ES-I3 (cell line): Measurements from ENCODE around the gene CAPN7.

Experiments used
- H3K36me3 ChIP-seq: 2 replicates; pipeline ENCODE4 v1.6.1; 2013; ENCODE audit warnings: mild to moderate bottlenecking, low read length, control low read depth, moderate library complexity; ENCODE audit not compliant: insufficient read depth
- H3K4me1 ChIP-seq: 2 replicates; pipeline ENCODE4 v1.6.1; 2013; ENCODE audit warnings: mild to moderate bottlenecking, control low read depth, low read length; ENCODE audit not compliant: insufficient read depth
- H3K9ac ChIP-seq: 2 replicates; pipeline ENCODE4 v1.6.1; 2013; ENCODE audit warnings: low read depth, mild to moderate bottlenecking, low read length, moderate library complexity
- H3K9me3 ChIP-seq: 2 replicates; pipeline ENCODE4 v1.6.1; 2013; ENCODE audit warnings: mild to moderate bottlenecking, low read length, moderate library complexity; ENCODE audit not compliant: control insufficient read depth, insufficient read depth

Gene CAPN7

DNA sequence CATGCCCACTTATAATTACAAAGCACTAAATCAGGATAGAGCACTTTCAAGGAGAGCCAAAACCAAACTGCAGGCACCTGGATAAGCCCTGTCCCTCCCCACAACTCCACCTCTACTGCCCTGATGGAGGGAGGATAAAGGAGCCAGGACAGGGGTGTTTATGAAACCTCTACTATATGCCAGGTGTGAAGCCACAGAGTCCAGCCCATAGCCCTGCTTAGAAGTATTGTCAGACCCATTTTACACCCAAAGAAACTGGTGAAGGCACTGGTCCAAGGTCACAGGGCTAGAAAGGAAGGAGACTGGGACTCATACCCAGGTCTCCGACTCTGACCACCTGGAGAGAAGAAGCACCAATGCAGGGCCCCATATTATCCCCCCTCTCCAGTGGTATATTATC, 77.7 kb downstream of the CAPN7 start:
- no peak overlapping the region for H3K9ac ChIP-seq
- no peaks in the 10 kb centered on the region for H3K9me3 ChIP-seq
- H3K36me3 ChIP-seq: no peaks in the 10 kb centered on the region
- peaks cover 8% of the 10 kb centered on the region for H3K4me1 ChIP-seq

DNA sequence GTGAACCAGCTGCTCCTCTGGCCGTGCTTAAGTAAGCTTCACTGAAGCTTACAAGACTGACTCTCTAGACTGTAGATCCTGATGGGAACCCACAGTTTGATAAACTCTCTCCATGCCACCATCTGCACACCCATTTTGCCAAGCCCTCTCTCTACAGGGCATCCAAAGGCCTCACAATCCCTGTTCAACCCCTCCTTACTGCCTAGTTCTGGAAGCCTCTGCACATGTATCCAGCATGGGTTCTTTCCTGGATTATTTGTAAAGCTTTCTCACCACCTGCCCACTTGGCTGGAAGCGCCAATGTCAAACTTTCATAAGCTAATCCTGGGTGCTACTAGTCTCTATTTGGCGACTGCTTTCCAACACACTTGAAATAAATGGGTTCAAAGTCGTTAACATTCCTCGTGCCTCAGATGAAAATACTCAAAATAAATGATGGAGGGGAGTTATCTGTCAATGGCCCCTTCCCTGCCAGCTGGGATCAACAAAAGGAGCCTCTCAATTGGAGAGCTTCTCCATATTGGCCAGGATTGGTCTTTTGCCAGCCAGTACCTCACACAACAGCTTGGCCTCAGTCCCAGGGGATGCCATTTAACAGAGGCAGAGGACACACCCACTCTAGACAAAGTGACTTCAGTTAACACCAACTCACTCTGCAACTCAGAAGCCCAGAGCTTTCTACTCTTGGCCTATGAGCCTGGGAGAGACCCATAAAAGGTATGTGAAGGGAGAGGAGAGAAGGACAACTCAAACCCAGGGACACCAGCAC, 78.3 kb downstream of the CAPN7 start:
- H3K9me3 ChIP-seq: no peaks in the 10 kb centered on the region
- no peak overlapping the region for H3K9ac ChIP-seq
- peaks cover 8% of the 10 kb centered on the region for H3K4me1 ChIP-seq
- no peaks in the 10 kb centered on the region for H3K36me3 ChIP-seq

DNA sequence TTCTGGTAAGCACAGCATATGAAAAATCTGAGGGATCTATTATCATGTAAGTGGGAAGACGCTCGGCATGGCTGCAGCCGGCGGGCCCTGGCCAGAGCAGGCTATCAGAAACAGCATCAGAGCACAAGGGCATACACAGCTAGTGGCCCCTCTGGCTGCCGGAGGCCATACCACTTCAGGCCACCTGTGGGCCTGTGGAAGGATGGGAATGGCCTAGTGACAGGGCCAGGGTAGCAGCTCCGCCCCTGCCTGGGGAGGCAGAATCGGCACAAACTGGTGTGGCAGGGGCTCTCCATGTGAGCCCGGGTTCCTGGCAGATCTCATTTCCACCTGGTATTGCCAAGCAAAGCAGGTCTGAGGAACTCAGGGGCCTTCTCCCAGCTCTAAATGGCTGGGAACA, 80.0 kb downstream of the CAPN7 start:
- H3K9me3 ChIP-seq: no peaks in the 10 kb centered on the region
- peaks cover 8% of the 10 kb centered on the region for H3K4me1 ChIP-seq
- no peaks in the 10 kb centered on the region for H3K36me3 ChIP-seq
- H3K9ac ChIP-seq: no peak overlapping the region

DNA sequence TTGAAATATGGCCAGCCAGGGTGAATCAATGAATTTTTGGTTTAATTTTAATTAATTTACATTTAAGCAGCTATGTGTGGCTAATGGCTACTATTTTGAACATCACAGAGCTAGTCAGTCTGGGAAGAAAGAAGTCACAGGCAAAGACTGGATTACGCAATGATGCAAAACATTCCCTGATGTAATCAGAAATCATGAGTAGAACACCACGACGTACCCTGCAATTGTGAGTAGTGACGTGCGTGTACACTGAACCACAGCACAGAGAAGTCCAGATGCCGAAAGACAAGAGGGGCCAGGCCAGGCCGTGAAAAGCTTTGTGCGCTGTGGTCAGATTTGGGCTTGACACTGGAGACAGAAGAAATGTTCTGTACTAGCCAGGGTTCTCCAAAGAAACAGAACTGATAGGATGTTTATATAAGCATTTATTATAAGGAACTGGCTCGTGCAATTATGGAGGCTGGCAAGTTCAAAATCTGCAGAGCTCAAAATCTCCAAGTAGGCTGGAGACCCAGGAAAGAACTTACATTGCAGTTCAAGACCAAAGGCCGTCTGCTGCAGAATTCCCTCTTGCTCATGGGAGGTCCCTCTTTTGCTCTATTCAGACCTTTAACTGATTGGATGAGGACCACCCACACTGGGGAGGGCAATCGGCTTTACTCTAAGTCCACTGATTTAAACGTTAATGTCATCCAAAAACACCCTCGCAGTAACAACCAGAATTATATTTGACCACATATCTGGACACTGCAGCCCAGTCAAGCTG, 81.7 kb downstream of the CAPN7 start:
- Histone ChIP-seq H3K36me3 (no peaks in the 10 kb centered on the region), H3K4me1 (peaks cover 8% of the 10 kb centered on the region), H3K9me3 (no peaks in the 10 kb centered on the region), H3K9ac (no peak overlapping the region)

DNA sequence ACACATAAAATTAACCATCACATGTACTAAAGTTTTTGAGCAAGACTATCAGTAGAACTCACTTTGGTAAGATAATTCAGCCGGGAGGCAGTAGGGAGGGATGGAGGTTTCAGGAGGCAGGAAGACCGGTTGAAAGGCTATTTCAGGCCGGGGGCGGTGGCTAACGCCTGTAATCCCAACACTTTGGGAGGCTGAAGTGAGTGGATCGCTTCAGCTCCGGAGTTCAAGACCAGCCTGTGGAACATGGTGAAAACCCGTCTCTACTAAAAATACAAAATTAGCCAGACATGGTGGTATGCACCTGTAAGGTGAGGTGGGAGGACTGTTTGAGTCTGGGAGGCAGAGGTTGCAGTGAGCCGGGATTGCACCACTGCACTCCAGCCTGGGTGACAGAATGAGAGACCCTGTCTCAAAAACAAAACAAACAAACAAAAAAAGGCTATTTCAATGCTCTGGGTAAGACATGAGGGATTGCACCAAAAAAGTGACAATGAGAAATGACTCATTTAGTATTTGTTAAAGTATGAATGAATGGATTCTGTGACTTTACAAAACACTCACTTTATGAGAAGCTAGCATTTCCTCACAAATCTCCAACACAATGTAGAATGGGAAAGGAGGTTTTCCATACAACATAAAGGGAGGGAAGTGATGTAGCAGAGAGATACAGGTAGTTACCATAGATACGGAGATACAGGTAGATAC, 82.4 kb downstream of the CAPN7 start:
- Histone ChIP-seq H3K9me3 (no peaks in the 10 kb centered on the region), H3K36me3 (no peaks in the 10 kb centered on the region), H3K9ac (no peak overlapping the region), H3K4me1 (peaks cover 8% of the 10 kb centered on the region)

DNA sequence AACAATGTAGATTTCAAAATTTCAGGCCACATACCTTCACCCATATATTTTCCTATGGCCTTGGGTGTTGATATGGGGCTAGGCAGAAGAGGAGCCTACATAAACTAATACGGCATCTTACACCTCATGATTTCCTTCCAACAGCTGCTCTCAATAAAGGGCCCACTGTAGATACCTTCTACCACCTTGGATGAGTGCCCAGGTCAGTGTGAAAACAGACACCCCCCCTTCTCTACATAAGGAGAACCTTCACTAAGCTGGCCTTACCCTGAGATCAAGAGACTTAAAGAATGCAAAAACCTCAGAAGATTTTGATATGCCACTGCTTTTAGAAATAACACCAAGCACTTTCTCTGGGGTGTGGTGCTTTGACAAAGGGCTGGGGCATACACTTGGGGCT, 83.6 kb downstream of the CAPN7 start:
- no peak overlapping the region for H3K9ac ChIP-seq
- H3K36me3 ChIP-seq: no peaks in the 10 kb centered on the region
- H3K4me1 ChIP-seq: peaks cover 8% of the 10 kb centered on the region

DNA sequence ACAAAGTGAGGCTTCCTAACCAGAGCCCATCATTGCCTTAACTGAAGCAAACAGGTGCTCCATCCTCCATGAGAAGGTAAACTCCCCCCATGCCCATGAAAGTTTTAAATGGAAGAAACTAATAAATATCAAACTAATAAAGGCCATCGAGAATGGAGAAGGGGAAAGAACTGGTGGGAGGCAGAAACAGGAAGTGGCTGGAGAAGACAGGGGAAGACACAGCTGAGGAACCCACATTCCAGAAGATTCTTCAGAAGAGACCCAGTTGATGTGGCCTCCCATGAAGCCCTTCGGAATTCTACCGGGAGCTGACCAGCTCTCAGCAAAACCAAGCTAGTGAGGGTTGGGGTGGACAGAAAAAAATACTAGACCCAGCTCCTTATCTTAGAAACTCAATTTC, 84.7 kb downstream of the CAPN7 start:
- H3K9me3 ChIP-seq: no peaks in the 10 kb centered on the region
- peaks cover 6% of the 10 kb centered on the region for H3K4me1 ChIP-seq
- H3K9ac ChIP-seq: no peak overlapping the region
- no peaks in the 10 kb centered on the region for H3K36me3 ChIP-seq

More for the DNA sequence above, 83.6 kb downstream of the CAPN7 start:
- H3K9me3 ChIP-seq: no peaks in the 10 kb centered on the region

DNA sequence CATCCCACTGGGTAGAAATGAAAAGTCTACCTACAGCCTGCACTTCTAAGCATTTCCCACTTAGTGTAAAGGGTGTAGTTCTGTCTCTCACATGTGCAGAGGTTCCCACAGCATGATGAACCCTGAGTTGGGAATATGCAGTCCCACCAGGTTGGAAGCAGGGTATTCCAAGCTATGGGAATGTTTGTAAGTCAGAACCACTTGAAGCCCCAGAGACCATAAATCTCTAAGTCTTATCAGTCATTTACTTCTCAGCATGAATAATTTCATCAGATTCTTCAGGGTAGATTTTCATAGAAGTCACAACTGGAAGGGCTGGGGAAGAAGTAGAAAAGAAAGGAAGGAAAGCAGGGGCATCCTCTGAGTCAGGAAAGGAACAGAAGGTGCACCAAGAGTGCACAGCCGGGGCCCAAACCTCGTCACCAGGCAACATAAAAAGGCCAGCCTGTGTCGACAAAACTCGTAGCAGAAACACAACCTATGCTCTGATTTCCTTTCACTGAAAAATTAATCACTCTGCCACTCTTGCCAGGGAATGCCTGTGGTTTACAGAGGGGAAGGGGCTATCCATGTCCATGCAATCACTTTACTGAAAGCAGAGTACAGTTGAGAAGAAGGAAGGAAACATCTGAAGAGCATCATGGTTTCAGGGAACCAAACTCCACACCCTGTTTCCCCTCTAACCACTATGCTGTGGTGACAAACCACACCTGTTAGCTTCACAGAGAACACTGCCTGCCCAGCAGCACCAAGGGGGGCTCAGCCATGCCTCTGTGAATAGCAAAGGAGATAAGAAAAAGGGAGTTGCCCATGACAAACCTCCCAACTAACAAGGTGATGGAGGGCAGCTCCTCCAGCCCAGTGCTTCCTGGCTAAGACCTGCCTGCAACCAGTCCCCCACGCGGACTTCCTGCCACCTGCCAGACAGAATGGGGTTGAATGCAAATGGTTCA, 85.8 kb downstream of the CAPN7 start:
- H3K9ac ChIP-seq: no peak overlapping the region
- no peaks in the 10 kb centered on the region for H3K9me3 ChIP-seq
- H3K4me1 ChIP-seq: no peaks in the 10 kb centered on the region
- no peaks in the 10 kb centered on the region for H3K36me3 ChIP-seq

DNA sequence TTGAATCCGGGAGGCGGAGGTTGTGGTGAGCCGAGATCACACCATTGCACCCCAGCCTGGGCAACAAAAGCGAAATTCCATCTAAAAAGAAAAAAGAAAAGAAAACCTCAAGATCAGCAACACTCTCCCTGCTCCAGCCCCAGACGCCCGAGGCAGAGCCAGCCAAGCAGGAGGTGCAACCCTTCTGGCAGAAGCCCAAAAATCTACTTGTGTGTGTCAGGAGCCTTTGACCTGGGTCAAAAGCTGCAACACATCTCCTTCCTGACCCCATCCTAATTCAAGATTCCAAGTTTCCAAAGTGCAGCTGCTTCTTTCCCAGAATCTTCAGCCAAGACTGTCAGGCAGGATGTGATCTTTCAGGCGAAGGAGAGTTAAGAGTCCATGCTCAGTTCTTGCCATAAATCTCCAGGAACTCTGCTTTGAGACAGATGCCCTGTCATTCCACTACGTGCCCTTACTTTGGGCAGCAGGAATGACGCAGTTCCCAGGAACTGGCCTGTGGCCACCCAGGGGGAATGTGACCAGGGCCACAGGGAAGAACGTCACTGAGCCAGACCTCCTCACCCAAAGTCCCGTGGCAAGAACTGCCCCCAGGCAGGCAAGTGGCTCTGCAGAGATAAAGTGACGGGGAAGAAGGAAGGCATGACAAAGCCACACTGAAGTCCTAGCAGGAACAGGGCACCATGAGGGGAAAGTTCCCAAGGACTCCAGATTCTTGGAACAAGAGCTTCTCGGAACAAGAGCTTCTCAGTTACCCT, 86.9 kb downstream of the CAPN7 start:
- Histone ChIP-seq H3K9ac (no peak overlapping the region), H3K36me3 (no peaks in the 10 kb centered on the region), H3K4me1 (no peaks in the 10 kb centered on the region), H3K9me3 (no peaks in the 10 kb centered on the region)

DNA sequence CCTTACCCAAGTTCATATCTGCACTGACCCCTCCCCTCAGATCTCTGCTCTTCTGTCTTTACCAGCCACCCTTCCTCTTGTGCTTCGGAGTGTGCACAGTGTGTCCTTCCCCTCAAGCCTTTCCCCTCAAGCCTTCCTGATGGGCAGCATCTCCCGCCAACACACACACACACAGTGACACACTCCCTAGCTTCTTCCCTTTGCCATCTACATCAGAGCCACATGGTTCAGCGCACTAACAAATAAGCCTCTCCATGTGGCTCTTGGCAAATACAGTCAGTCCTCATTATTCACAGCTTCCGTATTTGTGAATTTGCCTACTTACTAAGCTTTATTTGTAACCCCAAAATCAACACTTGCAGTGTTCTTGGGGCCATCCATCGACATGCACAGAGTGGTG, 88.9 kb downstream of the CAPN7 start:
- H3K9me3 ChIP-seq: no peaks in the 10 kb centered on the region
- H3K9ac ChIP-seq: no peak overlapping the region
- no peaks in the 10 kb centered on the region for H3K4me1 ChIP-seq
- H3K36me3 ChIP-seq: no peaks in the 10 kb centered on the region

DNA sequence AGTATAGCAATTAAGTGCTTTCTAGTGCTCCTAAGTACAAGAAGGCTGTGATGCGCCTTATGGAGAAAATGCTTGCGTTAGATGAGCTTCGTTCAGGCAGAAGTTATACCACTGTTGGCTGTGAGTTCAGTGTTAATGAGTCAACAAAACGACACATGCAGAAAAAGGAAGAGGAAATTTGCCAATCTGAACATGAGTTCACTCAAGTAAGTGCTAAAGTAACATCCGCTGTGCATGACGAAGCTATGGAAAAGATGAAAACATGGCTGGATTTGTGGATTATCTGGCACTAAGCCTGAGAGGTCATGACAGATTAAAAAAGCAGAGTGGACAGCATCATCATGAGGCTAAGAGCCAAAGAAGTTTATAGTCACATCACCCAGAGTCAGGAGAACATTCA, 89.5 kb downstream of the CAPN7 start:
- H3K4me1 ChIP-seq: no peaks in the 10 kb centered on the region
- H3K36me3 ChIP-seq: no peaks in the 10 kb centered on the region
- no peak overlapping the region for H3K9ac ChIP-seq
- no peaks in the 10 kb centered on the region for H3K9me3 ChIP-seq

DNA sequence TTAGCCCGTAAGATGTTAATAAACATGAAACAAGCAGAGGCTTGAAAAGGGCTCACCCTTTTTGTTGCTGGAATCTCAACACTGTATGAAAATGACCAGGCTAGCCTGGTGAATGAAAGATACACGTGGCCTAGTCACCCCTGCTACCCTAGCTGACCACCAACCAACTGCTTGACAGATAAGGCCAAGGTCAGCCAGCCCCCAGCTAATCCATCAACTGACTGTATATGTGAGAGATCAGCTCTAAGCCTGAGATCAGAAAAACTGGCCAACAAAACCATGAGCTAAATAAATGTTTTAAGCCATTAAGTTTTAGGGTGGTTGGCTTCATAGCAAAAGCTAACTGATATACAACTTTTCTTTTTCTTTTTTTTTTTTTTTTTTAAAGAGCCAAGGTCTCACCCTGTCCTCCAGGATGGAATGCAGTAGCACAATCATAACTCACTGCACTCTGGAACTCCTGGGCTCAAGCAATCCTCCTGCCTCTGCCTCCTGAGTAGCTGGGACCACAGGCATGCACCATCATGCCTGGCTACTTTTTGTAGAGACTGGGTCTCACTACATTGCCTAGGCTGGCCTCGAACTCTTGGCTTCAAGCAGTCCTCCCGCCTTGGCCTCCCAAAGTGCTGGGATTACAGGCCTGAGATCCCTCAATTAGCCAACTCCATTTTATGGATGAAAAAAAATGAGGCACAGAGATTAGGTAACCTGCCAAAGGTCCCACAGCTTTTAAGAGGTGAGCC, 91.7 kb downstream of the CAPN7 start:
- H3K9me3 ChIP-seq: no peaks in the 10 kb centered on the region
- H3K9ac ChIP-seq: no peak overlapping the region
- peaks cover 4% of the 10 kb centered on the region; the same call in 1 of the 2 replicates for H3K4me1 ChIP-seq
- no peaks in the 10 kb centered on the region for H3K36me3 ChIP-seq

DNA sequence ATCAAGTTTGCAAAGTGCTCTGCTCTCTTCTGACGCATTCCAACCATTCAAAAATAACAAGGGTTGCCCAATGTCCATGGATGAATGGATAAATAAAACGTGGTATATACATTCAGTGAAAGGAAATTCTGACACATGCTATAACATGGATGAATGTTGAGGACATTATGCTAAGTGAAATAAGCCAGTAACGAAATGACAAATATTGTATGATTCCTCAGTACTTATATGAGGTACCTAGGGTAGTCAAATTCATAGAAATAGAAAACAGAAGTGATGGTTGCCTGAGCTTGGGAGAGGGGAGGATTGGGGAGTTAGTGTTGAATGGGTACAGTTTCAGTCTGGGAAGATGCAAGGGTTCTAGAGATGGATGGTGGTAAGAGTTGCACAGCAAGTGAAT, 92.5 kb downstream of the CAPN7 start:
- H3K4me1 ChIP-seq: peaks cover 4% of the 10 kb centered on the region; the same call in 1 of the 2 replicates
- no peak overlapping the region for H3K9ac ChIP-seq
- H3K9me3 ChIP-seq: no peaks in the 10 kb centered on the region
- H3K36me3 ChIP-seq: no peaks in the 10 kb centered on the region
